K562 (cell line): Measurements from ENCODE around the gene ABL1. TPM values are rescaled to one million over a fixed set of nuclear protein-coding genes. Genes with fewer than 3 reads are reported as not detected.

Experiments used
- CHD7 ChIP-seq: fragments of 200-600 bp; sonication (generic); IDR thresholded peaks from one replicate; pipeline ENCODE4 v1.6.1; 2012; ENCODE audit warnings: mild to moderate bottlenecking, low read depth, low read length, inconsistent platforms
- E2F1 ChIP-seq: sonication (generic); formaldehyde crosslinking; IDR thresholded peaks from 2 replicates; pipeline ENCODE4 v1.8.1; 2023; ENCODE audit warnings: mild to moderate bottlenecking, missing genetic modification reagents, moderate library complexity
- STAG1 ChIP-seq: sonication (generic); formaldehyde crosslinking; IDR thresholded peaks from 2 replicates; pipeline ENCODE4 v1.5.0; 2020; ENCODE audit warnings: missing genetic modification reagents, borderline replicate concordance
- THRAP3 ChIP-seq: fragments of 450-650 bp; IDR thresholded peaks from 2 replicates; pipeline ENCODE4 v1.6.1; 2016; ENCODE audit warnings: mild to moderate bottlenecking, inconsistent platforms, borderline replicate concordance
- ZBTB17 ChIP-seq: fragments of 450-650 bp; formaldehyde crosslinking; IDR thresholded peaks from 2 replicates; pipeline ENCODE4 v1.4.0; 2020; ENCODE audit warnings: mild to moderate bottlenecking
- ZNF507 ChIP-seq: conservative IDR thresholded peaks from 2 replicates; pipeline ENCODE4 v1.6.1; 2017; ENCODE audit warnings: missing genetic modification characterization, missing compliant biosample characterization
- polyA plus RNA-seq, 8 experiments: library from polyadenylated mRNA; depleted of rRNA in 4 of 8; stranded (reverse) in 5 of 8; unstranded in 3 of 8; fragments of >200 nt; fragmentation: Nextera tagmentation in 2 of 8; fragmentation: Illumina TruSeq in 1 of 8; extraction: Ambion mirVana in 2 of 8; extraction: Trizol in 1 of 8; gene quantifications; 2 replicates each; pipeline versions ENCODE4 v1.2.1 to v1.2.3, GENCODE V29; 2011 to 2014; ENCODE audit warnings: inconsistent platforms in 1 of 8, missing spikeins in 1 of 8
- total RNA-seq, 7 experiments: library from RNA; depleted of rRNA in 6 of 7; stranded (reverse); fragments of >200 nt in 6 of 7; fragmentation: Illumina TruSeq in 2 of 7; extraction: Trizol in 2 of 7; gene quantifications; 2 replicates each; pipeline versions ENCODE4 v1.2.1 to v1.2.3, GENCODE V29; 2011 to 2021; ENCODE audit warnings: low replicate concordance in 1 of 7
- TF ChIP-seq, protein P1 (sequence below): sonication (generic); formaldehyde crosslinking; IDR thresholded peaks from 2 replicates; pipeline ENCODE4 v1.8.1; 2023; ENCODE audit warnings: mild to moderate bottlenecking, missing genetic modification reagents
- TF ChIP-seq, protein P2 (sequence below), 3 experiments: IDR thresholded peaks in 2 of 3; conservative IDR thresholded peaks in 1 of 3; 2 replicates each; pipeline ENCODE4 v1.5.1; 2011 to 2012; ENCODE audit warnings: low read length in 3 of 3, mild to moderate bottlenecking in 3 of 3, control low read depth in 2 of 3, improper control_type of control experiment in 1 of 3, inconsistent platforms in 1 of 3, low read depth in 1 of 3, mixed read lengths in 1 of 3, moderate library complexity in 1 of 3; ENCODE audit not compliant: insufficient read depth in 2 of 3

The ABL1 gene
- total and polyA plus RNA-seq, 9 of the 15 experiments (the other 6 are each of a cell fraction or from before 2014, with no cell fraction given), result 1.5 to 130 (median 37.8) TPM

GRCh38 chr9:130922893-130923610, 88.0 kb downstream of the ABL1 start (continued):
- no peak for TF ChIP-seq CHD7
- no peak for TF ChIP-seq ZNF507 (tag)
- TF ChIP-seq, protein P1, sequence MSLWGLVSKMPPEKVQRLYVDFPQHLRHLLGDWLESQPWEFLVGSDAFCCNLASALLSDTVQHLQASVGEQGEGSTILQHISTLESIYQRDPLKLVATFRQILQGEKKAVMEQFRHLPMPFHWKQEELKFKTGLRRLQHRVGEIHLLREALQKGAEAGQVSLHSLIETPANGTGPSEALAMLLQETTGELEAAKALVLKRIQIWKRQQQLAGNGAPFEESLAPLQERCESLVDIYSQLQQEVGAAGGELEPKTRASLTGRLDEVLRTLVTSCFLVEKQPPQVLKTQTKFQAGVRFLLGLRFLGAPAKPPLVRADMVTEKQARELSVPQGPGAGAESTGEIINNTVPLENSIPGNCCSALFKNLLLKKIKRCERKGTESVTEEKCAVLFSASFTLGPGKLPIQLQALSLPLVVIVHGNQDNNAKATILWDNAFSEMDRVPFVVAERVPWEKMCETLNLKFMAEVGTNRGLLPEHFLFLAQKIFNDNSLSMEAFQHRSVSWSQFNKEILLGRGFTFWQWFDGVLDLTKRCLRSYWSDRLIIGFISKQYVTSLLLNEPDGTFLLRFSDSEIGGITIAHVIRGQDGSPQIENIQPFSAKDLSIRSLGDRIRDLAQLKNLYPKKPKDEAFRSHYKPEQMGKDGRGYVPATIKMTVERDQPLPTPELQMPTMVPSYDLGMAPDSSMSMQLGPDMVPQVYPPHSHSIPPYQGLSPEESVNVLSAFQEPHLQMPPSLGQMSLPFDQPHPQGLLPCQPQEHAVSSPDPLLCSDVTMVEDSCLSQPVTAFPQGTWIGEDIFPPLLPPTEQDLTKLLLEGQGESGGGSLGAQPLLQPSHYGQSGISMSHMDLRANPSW (CRISPR knock-in tag), result peak; percentile 26; the same call in 1 of the 2 replicates
- no peak for TF ChIP-seq THRAP3
- TF ChIP-seq E2F1 (CRISPR knock-in tag), result peak; percentile 45; the same call in 1 of the 2 replicates
- TF ChIP-seq ZBTB17 (CRISPR knock-in tag), result no peak
- TF ChIP-seq, protein P2, sequence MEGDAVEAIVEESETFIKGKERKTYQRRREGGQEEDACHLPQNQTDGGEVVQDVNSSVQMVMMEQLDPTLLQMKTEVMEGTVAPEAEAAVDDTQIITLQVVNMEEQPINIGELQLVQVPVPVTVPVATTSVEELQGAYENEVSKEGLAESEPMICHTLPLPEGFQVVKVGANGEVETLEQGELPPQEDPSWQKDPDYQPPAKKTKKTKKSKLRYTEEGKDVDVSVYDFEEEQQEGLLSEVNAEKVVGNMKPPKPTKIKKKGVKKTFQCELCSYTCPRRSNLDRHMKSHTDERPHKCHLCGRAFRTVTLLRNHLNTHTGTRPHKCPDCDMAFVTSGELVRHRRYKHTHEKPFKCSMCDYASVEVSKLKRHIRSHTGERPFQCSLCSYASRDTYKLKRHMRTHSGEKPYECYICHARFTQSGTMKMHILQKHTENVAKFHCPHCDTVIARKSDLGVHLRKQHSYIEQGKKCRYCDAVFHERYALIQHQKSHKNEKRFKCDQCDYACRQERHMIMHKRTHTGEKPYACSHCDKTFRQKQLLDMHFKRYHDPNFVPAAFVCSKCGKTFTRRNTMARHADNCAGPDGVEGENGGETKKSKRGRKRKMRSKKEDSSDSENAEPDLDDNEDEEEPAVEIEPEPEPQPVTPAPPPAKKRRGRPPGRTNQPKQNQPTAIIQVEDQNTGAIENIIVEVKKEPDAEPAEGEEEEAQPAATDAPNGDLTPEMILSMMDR (IDR thresholded peaks at IDR 0.05 in 2 of 3, conservative IDR thresholded peaks at IDR 0.05 in 1 of 3; ENCODE audit: insufficient read depth in 2 of 3, low read depth in 1 of 3, low read length in 3 of 3), result 0 out of 6 replicates have a peak, but pooled peaks of 1 of the 3 experiments have one; percentile 5
- TF ChIP-seq STAG1, result no peak
